Central memory CD8-positive, alpha-beta T cell (primary cell): Measurements from ENCODE around the gene MMAB.

ENCODE experiments used
- ATAC-seq: fragments of 150-1000 bp; cut with Tn5 transposase; replicated peaks from 2 replicates; pipeline ENCODE4 v1.10.0; 2022; ENCODE audit warnings: mild to moderate bottlenecking, moderate FRiP score, moderate number of reproducible peaks; ENCODE audit not compliant: poor library complexity, severe bottlenecking; ENCODE audit errors: extremely low read depth
- DNase-seq, 2 donors: peaks; one replicate each; pipeline ENCODE4 v3.0.0; 2021; ENCODE audit warnings: low spot score in 2 of 2
- H3K27ac Mint-ChIP-seq: one replicate; pipeline ENCODE4 v1.8.0; 2022; ENCODE audit warnings: low read depth, mild to moderate bottlenecking, moderate library complexity, mixed read lengths
- H3K27me3 Mint-ChIP-seq: one replicate; pipeline ENCODE4 v1.8.0; 2022; ENCODE audit warnings: mixed read lengths
- H3K36me3 Mint-ChIP-seq: one replicate; pipeline ENCODE4 v1.8.0; 2022; ENCODE audit warnings: mild to moderate bottlenecking, moderate library complexity, mixed read lengths; ENCODE audit not compliant: insufficient read depth
- H3K4me1 Mint-ChIP-seq: one replicate; pipeline ENCODE4 v1.8.0; 2022; ENCODE audit warnings: mixed read lengths
- H3K4me3 Mint-ChIP-seq: one replicate; pipeline ENCODE4 v1.8.0; 2022; ENCODE audit warnings: mild to moderate bottlenecking, moderate library complexity, mixed read lengths
- H3K9me3 Mint-ChIP-seq: one replicate; pipeline ENCODE4 v1.8.0; 2022; ENCODE audit warnings: mixed read lengths

Gene MMAB

GRCh38 chr12:109549613-109550270 lies 23.6 kb downstream of the MMAB start:
- Mint-ChIP-seq H3K4me3 (no peak overlapping the region), H3K27ac (no peak overlapping the region), H3K27me3 (peaks cover 27% of the 10 kb centered on the region), H3K36me3 (no peaks in the 10 kb centered on the region), H3K4me1 (peaks cover 31% of the 10 kb centered on the region), H3K9me3 (no peaks in the 10 kb centered on the region)
- ATAC-seq (no peak), DNase-seq (no peak)

- Mint-ChIP-seq H3K27me3 (peaks cover 27% of the 10 kb centered on the region), H3K36me3 (peaks cover 2% of the 10 kb centered on the region), H3K4me3 (no peak overlapping the region), H3K27ac (no peak overlapping the region), H3K4me1 (peaks cover 41% of the 10 kb centered on the region), H3K9me3 (no peaks in the 10 kb centered on the region)
- ATAC-seq (no peak), DNase-seq (no peak)
Measured at GRCh38 chr12:109548258-109548657, 25.0 kb downstream of the MMAB start.

GRCh38 chr12:109547286-109547685 lies 26.0 kb downstream of the MMAB start:
- Mint-ChIP-seq H3K27me3 (peaks cover 27% of the 10 kb centered on the region), H3K4me3 (no peak overlapping the region), H3K36me3 (peaks cover 2% of the 10 kb centered on the region), H3K27ac (no peak overlapping the region), H3K9me3 (no peaks in the 10 kb centered on the region), H3K4me1 (peaks cover 37% of the 10 kb centered on the region)
- ATAC-seq (no peak), DNase-seq (no peak)

DNA sequence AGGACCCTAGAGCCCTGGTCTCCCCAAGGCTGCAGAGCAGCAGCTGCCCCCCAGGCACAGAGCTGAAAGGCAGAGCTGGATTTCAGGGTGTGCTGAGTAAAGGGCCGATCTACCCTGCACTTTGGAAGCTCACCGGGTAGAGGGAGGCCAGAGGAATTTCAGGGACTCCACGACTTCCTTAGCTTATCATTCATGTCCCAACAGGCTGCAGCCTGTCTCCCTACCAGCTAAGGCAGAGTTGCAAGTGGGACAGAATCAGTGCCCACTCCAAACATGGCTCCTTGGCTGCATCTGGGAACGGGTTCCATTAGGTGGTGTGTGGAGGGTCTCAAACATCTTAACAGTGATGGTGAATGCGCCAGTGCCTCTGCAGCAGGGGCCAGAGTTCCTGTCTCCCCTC lies 27.5 kb downstream of the MMAB start:
- ATAC-seq = no peak
- peaks cover 36% of the 10 kb centered on the region for H3K4me1 Mint-ChIP-seq

GRCh38 chr12:109544955-109545531 lies 28.3 kb downstream of the MMAB start:
- peak overlapping the region; percentile 85 for H3K27ac Mint-ChIP-seq
- no peak for DNase-seq
- peak; percentile 78 for ATAC-seq

More for the DNA sequence above, 27.5 kb downstream of the MMAB start:
- Mint-ChIP-seq H3K9me3 (no peaks in the 10 kb centered on the region), H3K27me3 (peaks cover 27% of the 10 kb centered on the region), H3K4me3 (no peak overlapping the region), H3K27ac (no peak overlapping the region), H3K36me3 (peaks cover 2% of the 10 kb centered on the region)
- no peak for DNase-seq

DNA sequence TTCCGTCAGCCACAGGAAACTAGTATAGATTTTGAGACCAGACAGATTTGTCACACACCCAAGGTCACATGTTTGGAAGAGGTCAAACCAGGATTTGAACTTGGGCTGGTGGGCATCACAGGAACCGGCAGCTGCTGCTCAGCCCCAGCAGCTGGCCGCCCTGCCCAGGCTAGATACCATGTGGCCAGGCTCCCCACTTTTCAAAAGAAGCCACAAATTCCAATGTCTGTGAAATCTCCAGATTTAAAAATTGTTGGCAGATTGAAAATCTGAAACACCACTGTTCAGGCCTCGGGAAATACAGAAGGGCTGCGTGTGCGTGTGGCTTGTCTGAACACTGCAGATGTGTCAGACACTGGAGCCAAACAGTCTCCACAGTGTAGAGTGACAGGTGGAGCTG lies 30.4 kb downstream of the MMAB start:
- Mint-ChIP-seq H3K27ac (no peak overlapping the region), H3K27me3 (peaks cover 10% of the 10 kb centered on the region), H3K36me3 (peaks cover 3% of the 10 kb centered on the region), H3K4me1 (peaks cover 29% of the 10 kb centered on the region), H3K9me3 (no peaks in the 10 kb centered on the region), H3K4me3 (no peak overlapping the region)
- ATAC-seq (no peak), DNase-seq (no peak)

More at GRCh38 chr12:109544955-109545531, 28.3 kb downstream of the MMAB start:
- H3K27me3 Mint-ChIP-seq = peaks cover 26% of the 10 kb centered on the region
- H3K4me3 Mint-ChIP-seq = peak overlapping the region; percentile 61
- no peaks in the 10 kb centered on the region for H3K9me3 Mint-ChIP-seq
- peaks cover 36% of the 10 kb centered on the region for H3K4me1 Mint-ChIP-seq
- H3K36me3 Mint-ChIP-seq = peaks cover 2% of the 10 kb centered on the region

GRCh38 chr12:109542014-109542413 lies 31.3 kb downstream of the MMAB start:
- ATAC-seq (no peak), DNase-seq (no peak)
- Mint-ChIP-seq H3K27ac (no peak overlapping the region), H3K4me1 (peaks cover 22% of the 10 kb centered on the region), H3K36me3 (peaks cover 3% of the 10 kb centered on the region), H3K9me3 (no peaks in the 10 kb centered on the region), H3K27me3 (peaks cover 2% of the 10 kb centered on the region), H3K4me3 (no peak overlapping the region)

- ATAC-seq (no peak), DNase-seq (no peak)
- H3K9me3 Mint-ChIP-seq = no peaks in the 10 kb centered on the region
- no peaks in the 10 kb centered on the region for H3K27me3 Mint-ChIP-seq
- peaks cover 5% of the 10 kb centered on the region for H3K36me3 Mint-ChIP-seq
- H3K27ac Mint-ChIP-seq = no peak overlapping the region
- H3K4me1 Mint-ChIP-seq = peaks cover 22% of the 10 kb centered on the region
- no peak overlapping the region for H3K4me3 Mint-ChIP-seq
Measured at GRCh38 chr12:109541413-109541726, 31.9 kb downstream of the MMAB start.

DNA sequence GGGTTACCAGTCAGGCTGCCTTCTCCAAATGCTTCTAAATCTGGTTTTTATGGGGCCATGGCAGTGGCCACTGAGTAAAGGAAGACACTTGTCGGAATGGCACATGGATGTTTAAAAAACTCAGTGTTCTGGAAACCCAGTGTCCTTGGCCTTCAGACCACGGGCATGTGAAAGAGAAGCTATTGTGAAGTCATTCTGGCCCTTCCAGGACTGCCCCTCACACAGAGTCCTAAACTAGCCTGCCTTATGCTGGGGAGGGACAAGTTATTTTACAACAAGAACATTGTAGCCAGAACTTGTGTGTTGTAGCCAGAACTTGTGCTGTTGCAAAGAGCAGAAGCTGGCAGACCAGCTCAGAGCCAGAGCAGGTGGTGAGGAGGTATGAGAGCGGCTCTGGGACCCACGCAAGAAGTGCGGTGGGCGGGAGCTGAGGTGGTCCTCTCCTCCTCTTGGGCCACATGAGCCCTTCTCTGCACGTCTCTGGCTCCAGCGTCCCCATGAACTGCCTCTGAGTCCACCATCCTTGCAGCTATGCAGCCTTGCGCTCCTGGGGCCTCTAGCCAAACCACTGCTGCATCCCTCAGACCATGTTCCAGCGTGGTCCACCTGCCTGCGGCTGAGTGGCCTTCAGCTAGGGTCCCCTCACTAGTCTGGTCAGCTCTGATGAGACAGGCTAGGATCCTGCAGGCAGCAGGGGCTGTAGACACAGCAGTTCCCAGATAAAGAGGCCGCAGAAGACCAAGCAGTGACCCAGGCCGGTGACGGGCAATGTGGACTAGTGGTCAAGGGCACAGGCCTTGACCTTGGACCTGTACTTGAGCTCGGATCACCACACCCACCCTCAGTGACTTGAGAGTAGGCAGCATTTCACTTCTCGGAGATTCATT lies 32.5 kb downstream of the MMAB start:
- no peak for ATAC-seq
- no peak overlapping the region for H3K4me3 Mint-ChIP-seq
- no peak overlapping the region for H3K27ac Mint-ChIP-seq
- no peaks in the 10 kb centered on the region for H3K9me3 Mint-ChIP-seq
- peaks cover 6% of the 10 kb centered on the region for H3K36me3 Mint-ChIP-seq
- peaks cover 20% of the 10 kb centered on the region for H3K4me1 Mint-ChIP-seq
- H3K27me3 Mint-ChIP-seq = no peaks in the 10 kb centered on the region
- no peak for DNase-seq

- peaks cover 7% of the 10 kb centered on the region for H3K36me3 Mint-ChIP-seq
- DNase-seq (no peak), ATAC-seq (no peak)
- H3K27me3 Mint-ChIP-seq = no peaks in the 10 kb centered on the region
- H3K27ac Mint-ChIP-seq = no peak overlapping the region
- peaks cover 8% of the 10 kb centered on the region for H3K4me1 Mint-ChIP-seq
- no peaks in the 10 kb centered on the region for H3K9me3 Mint-ChIP-seq
- no peak overlapping the region for H3K4me3 Mint-ChIP-seq
Measured at GRCh38 chr12:109539508-109539907, 33.8 kb downstream of the MMAB start.

- Mint-ChIP-seq H3K4me3 (no peak overlapping the region), H3K27me3 (no peaks in the 10 kb centered on the region), H3K9me3 (no peaks in the 10 kb centered on the region), H3K36me3 (peaks cover 5% of the 10 kb centered on the region), H3K27ac (no peak overlapping the region), H3K4me1 (no peaks in the 10 kb centered on the region)
- ATAC-seq = no peak
- DNase-seq = no peak
Measured at GRCh38 chr12:109538191-109538863, 35.0 kb downstream of the MMAB start.

- no peaks in the 10 kb centered on the region for H3K27me3 Mint-ChIP-seq
- no peaks in the 10 kb centered on the region for H3K9me3 Mint-ChIP-seq
- DNase-seq (no peak), ATAC-seq (no peak)
- no peak overlapping the region for H3K27ac Mint-ChIP-seq
- peaks cover 5% of the 10 kb centered on the region for H3K36me3 Mint-ChIP-seq
- H3K4me1 Mint-ChIP-seq = no peaks in the 10 kb centered on the region
- no peak overlapping the region for H3K4me3 Mint-ChIP-seq
Measured at GRCh38 chr12:109537136-109537535, 36.2 kb downstream of the MMAB start.
